Measurements from ENCODE around the gene TMEM134. TPM values are rescaled to one million over a fixed set of nuclear protein-coding genes. Genes with fewer than 3 reads are reported as not detected.

TMEM134 gene
- total and polyA plus RNA-seq, 9 of the 15 experiments (the other 6 are each of a cell fraction or from before 2014, with no cell fraction given) = 0.63 to 48.4 (median 10.7) TPM

DNA sequence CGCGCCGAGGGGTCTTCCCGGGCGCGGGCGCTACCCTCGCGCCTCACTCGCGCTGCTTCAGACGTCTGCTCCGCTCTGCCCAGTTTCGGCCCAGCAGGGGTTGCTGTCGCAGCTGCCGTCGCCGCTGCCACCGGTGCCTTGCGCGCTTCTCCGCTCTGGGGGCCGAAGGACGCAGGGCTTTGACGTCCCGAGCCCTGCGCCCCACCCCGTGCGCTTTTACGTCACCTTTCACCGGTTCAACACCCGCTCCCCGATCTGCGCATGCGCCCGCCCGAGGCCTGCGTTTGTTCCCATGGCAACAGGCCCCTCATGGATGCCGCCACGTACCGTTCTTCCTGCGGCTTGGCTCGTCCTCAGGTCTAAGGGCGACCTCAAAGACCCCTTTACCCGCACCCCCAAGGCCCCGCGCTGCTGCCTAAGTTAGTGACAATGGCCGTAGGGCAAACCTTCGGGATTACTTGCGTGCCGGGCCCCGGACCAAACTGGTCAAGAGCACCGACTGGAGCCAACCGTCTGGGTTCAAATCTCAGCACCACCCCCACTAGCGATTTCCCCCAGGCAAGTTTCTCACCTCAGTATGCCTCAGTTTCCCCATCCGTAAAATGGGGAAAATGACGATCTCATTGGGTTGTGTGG, 39.6 kb upstream of the TMEM134 start (continued):
- TF ChIP-seq, protein P1, sequence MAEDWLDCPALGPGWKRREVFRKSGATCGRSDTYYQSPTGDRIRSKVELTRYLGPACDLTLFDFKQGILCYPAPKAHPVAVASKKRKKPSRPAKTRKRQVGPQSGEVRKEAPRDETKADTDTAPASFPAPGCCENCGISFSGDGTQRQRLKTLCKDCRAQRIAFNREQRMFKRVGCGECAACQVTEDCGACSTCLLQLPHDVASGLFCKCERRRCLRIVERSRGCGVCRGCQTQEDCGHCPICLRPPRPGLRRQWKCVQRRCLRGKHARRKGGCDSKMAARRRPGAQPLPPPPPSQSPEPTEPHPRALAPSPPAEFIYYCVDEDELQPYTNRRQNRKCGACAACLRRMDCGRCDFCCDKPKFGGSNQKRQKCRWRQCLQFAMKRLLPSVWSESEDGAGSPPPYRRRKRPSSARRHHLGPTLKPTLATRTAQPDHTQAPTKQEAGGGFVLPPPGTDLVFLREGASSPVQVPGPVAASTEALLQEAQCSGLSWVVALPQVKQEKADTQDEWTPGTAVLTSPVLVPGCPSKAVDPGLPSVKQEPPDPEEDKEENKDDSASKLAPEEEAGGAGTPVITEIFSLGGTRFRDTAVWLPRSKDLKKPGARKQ (CRISPR knock-in tag; IDR thresholded peaks at IDR 0.05) = no peak
- TF ChIP-seq RBM39 (optimal IDR thresholded peaks at IDR 0.05; ENCODE audit: low read depth, low read length) (no peak), COPS2 (conservative IDR thresholded peaks at IDR 0.05) (no peak), GTF2E2 (tag; IDR thresholded peaks at IDR 0.05) (no peak), GATAD2A (IDR thresholded peaks at IDR 0.05) (no peak), ZNF431 (CRISPR knock-in tag; IDR thresholded peaks at IDR 0.05) (no peak), IRF2 (CRISPR knock-in tag; IDR thresholded peaks at IDR 0.05) (no peak), ZNF507 (tag; conservative IDR thresholded peaks at IDR 0.05) (no peak), MYNN (IDR thresholded peaks at IDR 0.05) (no peak), MYNN (CRISPR knock-in tag; IDR thresholded peaks at IDR 0.05) (no peak), BRD4 (IDR thresholded peaks at IDR 0.05) (no peak), NFRKB (IDR thresholded peaks at IDR 0.05; ENCODE audit: low read depth) (no peak), NFATC3 (IDR thresholded peaks at IDR 0.05) (no peak), RFX5 (IDR thresholded peaks at IDR 0.05; ENCODE audit: low read depth, low read length) (no peak), BRCA1 (IDR thresholded peaks at IDR 0.05) (no peak), BRCA1 (CRISPR knock-in tag; IDR thresholded peaks at IDR 0.05) (no peak), PHB (CRISPR knock-in tag; IDR thresholded peaks at IDR 0.05) (no peak), GABPA (tag; conservative IDR thresholded peaks at IDR 0.05; ENCODE audit: low read depth) (no peak; the same call in 1 of the 2 replicates), ZNF436 (CRISPR knock-in tag; IDR thresholded peaks at IDR 0.05) (no peak), ARHGAP35 (IDR thresholded peaks at IDR 0.05; ENCODE audit: partially characterized antibody) (no peak), ATF1 (CRISPR knock-in tag; IDR thresholded peaks at IDR 0.05) (peak; percentile 88), ATF1 (tag; IDR thresholded peaks at IDR 0.05) (peak; percentile 99)
- TF ChIP-seq, protein P2, sequence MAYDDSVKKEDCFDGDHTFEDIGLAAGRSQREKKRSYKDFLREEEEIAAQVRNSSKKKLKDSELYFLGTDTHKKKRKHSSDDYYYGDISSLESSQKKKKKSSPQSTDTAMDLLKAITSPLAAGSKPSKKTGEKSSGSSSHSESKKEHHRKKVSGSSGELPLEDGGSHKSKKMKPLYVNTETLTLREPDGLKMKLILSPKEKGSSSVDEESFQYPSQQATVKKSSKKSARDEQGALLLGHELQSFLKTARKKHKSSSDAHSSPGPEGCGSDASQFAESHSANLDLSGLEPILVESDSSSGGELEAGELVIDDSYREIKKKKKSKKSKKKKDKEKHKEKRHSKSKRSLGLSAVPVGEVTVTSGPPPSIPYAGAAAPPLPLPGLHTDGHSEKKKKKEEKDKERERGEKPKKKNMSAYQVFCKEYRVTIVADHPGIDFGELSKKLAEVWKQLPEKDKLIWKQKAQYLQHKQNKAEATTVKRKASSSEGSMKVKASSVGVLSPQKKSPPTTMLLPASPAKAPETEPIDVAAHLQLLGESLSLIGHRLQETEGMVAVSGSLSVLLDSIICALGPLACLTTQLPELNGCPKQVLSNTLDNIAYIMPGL (CRISPR knock-in tag; IDR thresholded peaks at IDR 0.05) = no peak
- TF ChIP-seq, protein P3, sequence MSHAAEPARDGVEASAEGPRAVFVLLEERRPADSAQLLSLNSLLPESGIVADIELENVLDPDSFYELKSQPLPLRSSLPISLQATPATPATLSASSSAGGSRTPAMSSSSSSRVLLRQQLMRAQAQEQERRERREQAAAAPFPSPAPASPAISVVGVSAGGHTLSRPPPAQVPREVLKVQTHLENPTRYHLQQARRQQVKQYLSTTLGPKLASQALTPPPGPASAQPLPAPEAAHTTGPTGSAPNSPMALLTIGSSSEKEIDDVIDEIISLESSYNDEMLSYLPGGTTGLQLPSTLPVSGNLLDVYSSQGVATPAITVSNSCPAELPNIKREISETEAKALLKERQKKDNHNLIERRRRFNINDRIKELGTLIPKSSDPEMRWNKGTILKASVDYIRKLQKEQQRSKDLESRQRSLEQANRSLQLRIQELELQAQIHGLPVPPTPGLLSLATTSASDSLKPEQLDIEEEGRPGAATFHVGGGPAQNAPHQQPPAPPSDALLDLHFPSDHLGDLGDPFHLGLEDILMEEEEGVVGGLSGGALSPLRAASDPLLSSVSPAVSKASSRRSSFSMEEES (CRISPR knock-in tag; IDR thresholded peaks at IDR 0.05) = no peak
- TF ChIP-seq, protein P4, sequence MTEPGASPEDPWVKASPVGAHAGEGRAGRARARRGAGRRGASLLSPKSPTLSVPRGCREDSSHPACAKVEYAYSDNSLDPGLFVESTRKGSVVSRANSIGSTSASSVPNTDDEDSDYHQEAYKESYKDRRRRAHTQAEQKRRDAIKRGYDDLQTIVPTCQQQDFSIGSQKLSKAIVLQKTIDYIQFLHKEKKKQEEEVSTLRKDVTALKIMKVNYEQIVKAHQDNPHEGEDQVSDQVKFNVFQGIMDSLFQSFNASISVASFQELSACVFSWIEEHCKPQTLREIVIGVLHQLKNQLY (CRISPR knock-in tag; conservative IDR thresholded peaks at IDR 0.05) = 0 out of 4 replicates have a peak, but pooled peaks of 1 of the 2 experiments have one; percentile 12
- TF ChIP-seq, protein P5, sequence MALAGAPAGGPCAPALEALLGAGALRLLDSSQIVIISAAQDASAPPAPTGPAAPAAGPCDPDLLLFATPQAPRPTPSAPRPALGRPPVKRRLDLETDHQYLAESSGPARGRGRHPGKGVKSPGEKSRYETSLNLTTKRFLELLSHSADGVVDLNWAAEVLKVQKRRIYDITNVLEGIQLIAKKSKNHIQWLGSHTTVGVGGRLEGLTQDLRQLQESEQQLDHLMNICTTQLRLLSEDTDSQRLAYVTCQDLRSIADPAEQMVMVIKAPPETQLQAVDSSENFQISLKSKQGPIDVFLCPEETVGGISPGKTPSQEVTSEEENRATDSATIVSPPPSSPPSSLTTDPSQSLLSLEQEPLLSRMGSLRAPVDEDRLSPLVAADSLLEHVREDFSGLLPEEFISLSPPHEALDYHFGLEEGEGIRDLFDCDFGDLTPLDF (CRISPR knock-in tag; IDR thresholded peaks at IDR 0.05) = 0 out of 2 replicates have a peak, but pooled peaks have one; percentile 16

Data from K562 (cell line).